ENCODE measurements around the gene PLEKHA5. TPM values are rescaled to one million over a fixed set of nuclear protein-coding genes. Genes with fewer than 3 reads are reported as not detected.

PLEKHA5 gene
- total and polyA plus RNA-seq, 7 donors: 7.0 to 32.6 (median 14.7) TPM

- H3K27me3 ChIP-seq: no peaks in the 10 kb centered on the region
- 62 to 66% methylated on average over 6 of the region's 6 CpGs for WGBS, 2 donors
- H3K27ac ChIP-seq: no peak overlapping the region
- no peak overlapping the region for H3K4me3 ChIP-seq
- DNase-seq: no peak
- no peaks in the 10 kb centered on the region for H3K9me3 ChIP-seq
- intact Hi-C loops (cut with DNase I): loop anchor here (10.0 kb wide), 1 partner anchor 101 kb away; no protein-coding TSS in a partner anchor
- H3K36me3 ChIP-seq: peaks cover 0 to 10% (median 1%) of the 10 kb centered on the region in 4 donors
- TF ChIP-seq CTCF (IDR thresholded peaks at IDR 0.05) (no peak), POLR2AphosphoS5 (IDR thresholded peaks at IDR 0.05) (no peak), EP300 (IDR thresholded peaks at IDR 0.05) (no peak)
- peaks cover 0 to 22% (median 7%) of the 10 kb centered on the region in 4 donors for H3K4me1 ChIP-seq
These were observed 156.4 kb downstream of the PLEKHA5 start for GRCh38 chr12:19285793-19286448.

DNA sequence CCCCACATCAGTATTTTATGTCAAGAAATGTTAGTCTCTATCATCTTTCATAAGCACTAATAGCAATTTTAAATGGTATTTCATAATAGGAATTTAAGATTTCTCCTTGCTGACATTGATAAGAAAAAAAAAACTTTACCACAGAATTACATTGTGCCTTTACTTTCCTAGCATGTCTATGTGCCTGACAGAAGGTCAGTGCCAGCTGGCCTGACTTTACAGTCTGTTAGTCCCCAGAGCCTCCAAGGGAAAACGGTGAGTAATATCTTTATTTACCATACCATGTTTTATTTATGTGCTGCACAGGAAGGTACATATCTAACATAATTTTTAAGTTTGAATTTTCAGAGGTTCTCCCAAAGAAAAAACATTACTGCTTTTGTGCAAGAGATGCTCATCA lies 157.8 kb downstream of the PLEKHA5 start:
- WGBS, 2 donors: 60 to 63% methylated on average over 1 of the region's 1 CpG
- H3K4me3 ChIP-seq: no peak overlapping the region
- H3K27me3 ChIP-seq: no peaks in the 10 kb centered on the region
- peaks cover 0 to 8% (median 1%) of the 10 kb centered on the region in 4 donors for H3K36me3 ChIP-seq
- intact Hi-C loops (cut with DNase I): loop anchor here (10.0 kb wide), 1 partner anchor 103 kb away; no protein-coding TSS in a partner anchor
- H3K4me1 ChIP-seq: peaks cover 0 to 22% (median 7%) of the 10 kb centered on the region in 4 donors
- H3K9me3 ChIP-seq: no peaks in the 10 kb centered on the region
- no peak overlapping the region for H3K27ac ChIP-seq
- TF ChIP-seq POLR2A (IDR thresholded peaks at IDR 0.05) (no peak), EP300 (IDR thresholded peaks at IDR 0.05) (no peak), CTCF (IDR thresholded peaks at IDR 0.05) (no peak), POLR2AphosphoS5 (IDR thresholded peaks at IDR 0.05) (no peak)
- no peak for DNase-seq

GRCh38 chr12:19288161-19288560 lies 158.6 kb downstream of the PLEKHA5 start:
- Histone ChIP-seq H3K27me3 (no peaks in the 10 kb centered on the region), H3K4me1 (peaks cover 0 to 22% (median 7%) of the 10 kb centered on the region in 4 donors), H3K27ac (no peak overlapping the region), H3K4me3 (no peak overlapping the region), H3K36me3 (peaks cover 0 to 7% (median 1%) of the 10 kb centered on the region in 4 donors), H3K9me3 (no peaks in the 10 kb centered on the region)
- TF ChIP-seq CTCF (IDR thresholded peaks at IDR 0.05): no peak
- no peak for TF ChIP-seq POLR2AphosphoS5 (IDR thresholded peaks at IDR 0.05)
- no peak for TF ChIP-seq POLR2A (IDR thresholded peaks at IDR 0.05)
- no peak for TF ChIP-seq EP300 (IDR thresholded peaks at IDR 0.05)
- intact Hi-C loops (cut with DNase I): loop anchor here (10.0 kb wide), 1 partner anchor 103 kb away; no protein-coding TSS in a partner anchor
- no peak for DNase-seq
- WGBS, 2 donors: 95 to 97% methylated on average over 4 of the region's 4 CpGs

DNA sequence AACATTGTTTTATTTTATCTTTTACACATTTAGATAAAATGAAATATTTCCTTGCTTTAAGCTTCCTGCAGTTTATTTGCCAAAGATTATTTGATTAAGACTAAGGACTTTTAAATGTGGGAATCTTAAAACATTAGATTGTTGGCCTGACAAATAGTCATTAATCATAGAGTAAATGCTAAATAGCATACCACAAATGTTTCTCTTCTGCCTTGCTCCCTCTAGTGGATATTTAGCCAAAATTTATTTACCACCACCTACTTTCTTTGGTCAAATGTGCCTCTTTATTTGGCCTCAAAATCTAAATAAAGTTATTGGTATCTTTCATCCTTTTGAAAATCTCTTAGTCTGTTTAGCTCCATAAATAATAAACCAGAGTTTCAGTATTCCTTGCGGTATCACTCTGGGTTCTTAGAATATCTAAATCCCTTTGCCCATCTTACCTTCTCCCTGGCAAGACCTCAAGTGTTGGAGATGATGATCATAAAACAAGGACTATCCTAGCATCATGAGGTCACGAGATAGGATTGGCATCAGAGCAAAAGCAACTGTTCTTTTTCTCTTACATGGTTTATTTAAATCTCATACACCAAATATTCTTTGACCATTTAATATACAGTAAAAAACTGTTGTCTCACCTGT lies 159.2 kb downstream of the PLEKHA5 start:
- Histone ChIP-seq H3K27me3 (no peaks in the 10 kb centered on the region), H3K9me3 (no peaks in the 10 kb centered on the region), H3K4me1 (peaks cover 0 to 22% (median 7%) of the 10 kb centered on the region in 4 donors), H3K36me3 (peaks cover 0 to 2% (median under 1%) of the 10 kb centered on the region in 4 donors), H3K27ac (no peak overlapping the region), H3K4me3 (no peak overlapping the region)
- no peak for TF ChIP-seq POLR2A (IDR thresholded peaks at IDR 0.05)
- TF ChIP-seq CTCF (IDR thresholded peaks at IDR 0.05): peak in 2 of 4 experiments; percentile 45 to 51
- no peak for TF ChIP-seq POLR2AphosphoS5 (IDR thresholded peaks at IDR 0.05)
- no peak for TF ChIP-seq EP300 (IDR thresholded peaks at IDR 0.05)
- no peak for DNase-seq
- WGBS, 2 donors: 59 to 79% methylated on average over 2 of the region's 2 CpGs
- intact Hi-C loops (cut with DNase I): loop anchor here (10.0 kb wide), 1 partner anchor 104 kb away; no protein-coding TSS in a partner anchor

Data from sigmoid colon (tissue), 7 donors.